ENCODE data around the gene TPTE.
"Not testable (repeated sequence)": the region's sequence is repeated elsewhere in the genome, so short reads cannot be mapped to it uniquely, and the experiment has no call there.

The TPTE gene

DNA sequence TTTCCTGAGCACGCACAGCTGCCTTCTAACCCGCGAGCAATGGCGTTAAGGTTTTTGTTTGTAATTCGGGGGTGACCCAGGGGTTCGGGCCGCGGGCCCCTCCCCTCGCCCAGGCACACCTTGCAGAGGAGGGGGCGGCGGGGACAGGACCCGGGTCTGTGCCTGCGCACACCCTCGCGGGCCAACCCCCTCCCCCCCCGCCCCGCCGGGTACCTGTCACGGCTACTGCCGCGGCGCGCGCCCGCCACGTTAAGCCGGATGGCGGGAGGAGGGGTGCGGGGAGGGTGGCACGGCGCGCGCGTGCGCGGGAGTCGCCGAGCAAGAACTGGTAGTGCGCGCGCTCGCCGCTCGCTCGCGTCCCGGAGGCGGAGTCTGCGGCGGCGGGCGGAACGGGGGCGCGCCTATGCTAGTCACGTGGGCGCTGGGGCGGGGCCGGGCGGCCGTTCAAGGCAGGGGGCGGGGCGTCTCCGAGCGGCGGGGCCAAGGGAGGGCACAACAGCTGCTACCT lies at the start of gene TPTE:
Gene TPTE, plus strand, starts transcription at position 493 of the 508 bp plus-strand sequence. CDS start 17,141 bp downstream, outside the sequence.
- DNase-seq = no peak

DNA sequence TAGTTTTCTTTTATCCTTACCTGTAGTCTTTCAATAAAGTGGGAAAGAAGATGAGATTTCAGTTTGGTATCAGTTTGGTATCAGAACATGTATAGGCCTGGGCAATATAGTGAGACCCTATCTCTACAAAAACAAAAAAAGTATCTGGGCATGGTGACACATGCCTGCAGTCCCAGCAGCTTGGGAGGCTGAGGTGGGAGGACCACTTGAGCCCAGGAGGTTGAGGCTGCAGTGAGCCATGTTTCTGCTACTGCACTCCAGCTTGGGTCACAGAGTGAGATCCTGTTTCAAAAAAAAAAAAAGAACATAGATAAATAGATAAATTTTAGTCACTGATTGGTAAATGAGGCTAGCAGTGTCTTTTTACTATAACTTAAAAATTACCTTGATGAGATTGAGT lies 49.4 kb upstream of the TPTE start:
- not testable (repeated sequence) for DNase-seq

DNA sequence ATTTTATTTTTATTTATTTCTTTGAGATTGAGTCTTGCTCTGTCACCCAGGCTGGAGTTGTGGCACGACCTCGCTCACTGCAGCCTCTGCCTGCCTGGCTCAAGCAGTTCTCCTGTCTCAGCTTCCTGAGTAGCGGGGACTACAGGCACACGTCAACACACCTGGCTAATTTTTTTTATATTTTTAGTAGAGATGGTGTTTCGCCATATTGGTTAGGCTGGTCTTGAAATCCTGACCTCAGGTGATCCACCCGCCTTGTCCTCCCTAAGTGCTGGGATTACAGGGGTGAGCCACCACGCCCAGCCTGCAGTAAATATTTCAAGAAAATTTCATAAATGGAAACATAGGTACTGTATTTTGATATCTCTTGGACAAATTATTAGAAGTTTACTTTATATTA lies 43.6 kb upstream of the TPTE start:
- DNase-seq = not testable (repeated sequence)

DNA sequence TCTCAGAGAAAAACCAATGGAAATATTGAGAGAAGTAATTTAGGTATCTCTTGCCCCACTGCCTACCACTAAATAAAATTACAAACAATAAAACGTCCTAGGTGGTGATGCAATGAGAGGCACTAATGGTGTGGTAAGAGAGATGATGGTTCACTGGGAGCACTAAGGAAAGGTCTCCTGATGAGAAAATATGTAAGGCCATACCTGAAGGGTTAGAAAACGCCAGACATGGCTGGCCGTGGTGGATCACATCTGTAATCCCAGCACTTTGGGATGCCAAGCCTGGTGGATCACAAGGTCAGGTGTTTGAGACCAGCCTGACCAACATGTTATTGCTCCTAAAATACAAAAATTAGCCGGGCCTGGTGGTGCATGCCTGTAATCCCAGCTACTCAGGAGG lies 41.5 kb upstream of the TPTE start:
- not testable (repeated sequence) for DNase-seq

- not testable (repeated sequence) for DNase-seq
Observed at GRCh38 chr21:10484864-10485263, 36.5 kb upstream of the TPTE start.

DNA sequence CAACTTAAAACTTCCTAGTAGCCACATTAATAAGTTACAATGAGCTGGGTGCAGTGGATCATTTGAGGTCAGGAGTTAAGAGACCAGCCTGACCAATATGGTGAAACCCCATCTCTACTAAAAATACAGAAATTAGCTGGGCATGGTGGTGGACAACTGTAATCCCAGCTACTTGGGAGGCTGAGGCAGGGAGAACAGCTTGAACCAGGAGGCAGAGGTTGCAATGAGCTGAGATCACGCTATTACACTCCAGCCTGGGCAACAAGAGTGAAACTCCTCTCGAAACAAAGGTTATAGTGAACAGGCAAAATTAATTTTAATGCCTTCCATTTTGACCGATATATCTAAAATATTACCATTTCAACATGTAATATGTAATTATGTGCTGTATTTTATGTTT lies 30.9 kb upstream of the TPTE start:
- DNase-seq = not testable (repeated sequence)

DNA sequence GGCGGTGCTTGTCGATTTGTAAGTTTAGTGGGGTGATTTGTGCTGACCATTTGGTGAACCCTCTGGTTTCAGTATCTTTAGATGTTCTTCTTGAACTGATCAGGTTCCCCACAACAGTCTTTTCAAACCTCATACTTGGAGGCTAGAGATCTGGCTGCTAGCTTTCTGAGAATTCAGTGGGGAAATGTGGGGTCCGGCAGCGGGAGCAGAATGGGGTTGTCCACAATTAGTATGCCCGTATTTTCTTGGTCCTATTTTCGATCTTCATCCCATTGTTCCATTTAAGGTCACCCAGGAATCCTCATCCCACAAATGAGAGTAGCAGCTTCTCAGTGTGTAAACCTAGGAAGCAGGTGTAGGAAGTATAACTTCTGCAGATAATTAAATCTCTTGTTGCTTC lies 10.3 kb upstream of the TPTE start:
- no peak for DNase-seq

DNA sequence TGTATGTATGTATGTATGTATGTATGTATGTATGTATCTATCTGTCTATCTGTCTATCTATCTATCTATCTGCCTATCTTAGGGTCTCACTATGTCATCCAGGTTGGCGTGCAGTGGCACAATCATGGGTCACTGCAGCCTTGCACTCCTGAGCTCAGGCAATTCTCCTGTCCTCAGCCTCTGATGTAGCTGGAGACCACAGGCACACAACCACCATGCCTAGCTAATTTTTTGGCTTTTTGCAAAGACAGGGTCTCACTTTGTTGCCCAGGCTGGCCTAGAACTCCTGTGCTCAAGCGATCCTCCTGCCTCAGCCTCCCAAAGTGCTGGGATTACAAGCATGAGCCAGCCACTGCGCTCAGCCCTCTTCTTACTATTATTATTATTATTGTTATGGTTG lies 4.5 kb upstream of the TPTE start:
- not testable (repeated sequence) for DNase-seq

DNA sequence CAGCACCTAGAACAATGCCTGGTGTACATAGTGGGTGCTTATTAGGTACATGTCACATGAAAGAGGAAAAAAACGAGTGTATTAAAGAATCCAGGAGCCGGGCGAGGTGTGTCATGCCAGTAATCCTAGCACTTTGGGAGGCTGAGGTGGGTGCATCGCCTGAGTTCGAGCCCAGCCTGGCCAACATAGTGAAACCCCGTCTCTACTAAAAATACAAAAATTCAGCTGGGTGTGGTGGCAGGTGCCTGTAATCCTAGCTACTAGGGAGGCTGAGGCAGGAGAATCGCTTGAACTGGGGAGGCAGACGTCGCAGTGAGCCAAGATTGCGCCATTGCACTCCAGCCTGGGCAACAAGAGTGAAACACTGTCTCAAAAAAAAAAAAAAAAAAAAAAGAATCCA lies 3.5 kb upstream of the TPTE start:
- DNase-seq = not testable (repeated sequence)

GRCh38 chr21:10521835-10522500 lies 585 bp downstream of the TPTE start:
- not testable (repeated sequence) for DNase-seq

- no peak for DNase-seq
Observed at GRCh38 chr21:10539956-10540355, 18.6 kb downstream of the TPTE start.

DNA sequence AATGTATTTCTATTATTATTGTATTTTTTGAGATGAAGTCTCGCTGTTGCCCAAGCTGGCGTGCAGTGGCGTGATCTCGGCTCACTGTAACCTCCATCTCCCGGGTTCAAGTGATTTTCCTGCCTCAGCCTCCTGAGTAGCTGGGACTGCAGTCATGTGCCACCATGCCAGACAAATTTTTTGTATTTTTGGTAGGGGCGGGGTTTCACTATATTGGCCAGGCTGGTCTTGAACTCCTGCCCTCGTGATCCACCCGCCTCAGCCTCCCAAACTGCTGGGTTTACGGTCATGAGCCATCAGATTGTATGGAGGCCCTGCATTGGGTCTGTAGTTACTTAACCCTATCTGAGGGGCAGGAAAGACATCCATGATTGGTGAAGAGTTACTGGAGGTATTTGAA lies 23.0 kb downstream of the TPTE start:
- not testable (repeated sequence) for DNase-seq

DNA sequence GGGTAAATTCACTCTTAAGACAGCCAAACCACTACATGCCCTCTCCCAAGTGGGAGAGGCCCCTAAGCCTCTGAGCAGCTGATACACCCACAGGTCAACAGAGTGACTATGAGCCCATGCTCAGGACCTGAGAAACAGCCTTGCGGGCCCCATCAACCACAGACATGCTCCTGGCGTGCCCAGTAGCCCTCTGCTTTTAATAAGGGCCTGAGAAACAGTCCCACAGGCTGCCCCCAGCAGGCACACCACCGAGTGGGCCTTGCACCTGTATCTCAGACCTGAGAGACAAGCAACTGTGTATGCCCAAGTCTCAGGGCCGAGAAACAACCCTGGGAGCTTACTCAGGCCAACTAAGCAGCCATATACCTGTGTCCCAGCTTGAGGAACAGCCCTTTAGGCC lies 26.5 kb downstream of the TPTE start:
- DNase-seq = not testable (repeated sequence)

- DNase-seq = not testable (repeated sequence)
Observed at GRCh38 chr21:10548331-10548954, 27.1 kb downstream of the TPTE start.

GRCh38 chr21:10570803-10571202 lies 49.4 kb downstream of the TPTE start:
- not testable (repeated sequence) for DNase-seq

GRCh38 chr21:10574531-10575310 lies 53.3 kb downstream of the TPTE start:
- not testable (repeated sequence) for DNase-seq

DNA sequence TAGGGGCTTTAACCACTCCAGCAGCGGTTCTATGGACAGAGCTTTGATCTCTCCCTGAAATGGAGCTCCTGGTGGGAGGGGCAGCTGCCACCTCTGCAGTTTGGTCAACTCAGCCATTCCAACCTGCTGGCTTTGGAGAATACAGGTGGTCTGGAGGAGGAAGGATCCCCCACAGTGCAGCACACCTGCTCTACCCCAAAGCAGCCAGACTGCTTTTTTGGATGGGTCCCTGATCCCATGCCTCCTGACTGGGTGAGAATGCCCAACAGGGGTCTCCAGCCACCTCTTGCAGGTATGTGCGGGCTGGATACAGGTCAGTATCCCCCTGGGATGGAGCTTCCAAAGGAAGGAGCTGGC lies 53.9 kb downstream of the TPTE start:
- DNase-seq = no peak

DNA sequence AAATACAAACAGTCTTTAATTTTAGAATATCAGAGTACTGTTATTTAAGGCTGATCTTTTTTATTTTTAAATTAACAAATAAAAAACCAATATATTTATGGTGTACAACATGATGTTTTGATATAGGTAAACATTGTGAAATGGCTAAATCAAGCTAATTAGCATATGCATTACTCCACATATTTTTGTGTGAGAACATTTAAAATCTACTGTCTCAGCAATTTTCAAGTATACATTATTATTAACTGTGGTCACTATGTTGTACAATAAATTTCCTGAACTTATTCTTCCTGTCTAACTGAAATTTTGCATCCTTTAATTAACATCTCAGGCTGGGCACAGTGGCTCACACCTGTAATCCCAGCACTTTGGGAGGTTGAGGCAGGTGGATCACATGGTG lies 57.5 kb downstream of the TPTE start:
- not testable (repeated sequence) for DNase-seq

GRCh38 chr21:10589115-10589514 lies 67.7 kb downstream of the TPTE start:
- not testable (repeated sequence) for DNase-seq

DNA sequence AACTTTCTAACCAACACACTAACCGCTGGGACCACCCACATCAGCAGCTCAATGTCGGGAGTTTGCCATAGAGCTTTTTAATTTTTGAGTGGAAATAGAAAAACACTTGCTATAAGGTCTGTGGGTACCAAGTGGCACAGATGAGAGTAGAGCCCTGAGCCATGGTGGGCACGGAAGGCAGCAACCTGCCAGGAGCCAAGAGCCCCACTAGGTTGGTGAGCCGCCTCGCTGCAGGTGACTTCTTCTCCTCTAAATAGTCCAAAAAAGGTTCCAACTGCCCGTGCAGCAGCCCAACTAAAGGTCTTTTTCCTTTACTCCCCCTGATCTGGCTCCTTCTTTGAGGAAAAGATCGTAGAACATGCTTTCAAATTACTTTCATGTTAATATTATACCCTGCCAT lies 85.7 kb downstream of the TPTE start:
- DNase-seq = not testable (repeated sequence)

DNA sequence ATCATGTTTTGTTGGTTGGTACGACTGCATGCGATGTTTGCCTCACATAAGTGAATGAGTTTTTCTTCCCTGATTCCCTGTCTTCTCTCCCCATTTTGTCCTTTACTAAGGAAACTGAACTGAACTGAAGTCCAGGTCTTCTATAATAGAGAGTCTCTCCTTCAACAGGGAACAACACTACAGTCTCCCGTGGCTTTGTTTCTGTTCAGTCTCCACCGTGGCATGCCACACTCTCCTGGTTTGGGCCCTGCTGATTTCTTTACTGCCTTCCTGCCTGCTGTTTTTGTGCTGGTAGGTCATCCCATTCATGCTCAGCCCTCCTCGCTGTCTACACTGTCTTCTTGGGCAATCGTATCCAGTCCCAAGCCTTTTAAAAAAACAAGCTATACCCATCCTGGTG lies 92.9 kb downstream of the TPTE start:
- DNase-seq = not testable (repeated sequence)

- not testable (repeated sequence) for DNase-seq
Observed at GRCh38 chr21:10616061-10616460, 94.7 kb downstream of the TPTE start.

- DNase-seq = no peak
Observed at GRCh38 chr21:10616535-10616934, 95.2 kb downstream of the TPTE start.

All from hematopoietic multipotent progenitor cell treated with erythropoietin and hydrocortisone succinate and interleukin-3 and kit ligand, for 8 days (in vitro differentiated cells).